Peyer's patch (tissue), 4 donors: ENCODE results near the gene OLFM3.

Experiments used
- POLR2A ChIP-seq, 2 donors: fragments of 450-650 bp; IDR thresholded peaks; one replicate each; pipeline ENCODE4 v1.5.1; 2017; ENCODE audit warnings: antibody characterized with exemption in 2 of 2, mild to moderate bottlenecking in 2 of 2, moderate library complexity in 2 of 2
- TF ChIP-seq, protein P1 (sequence below), 6 experiments: fragments of 450-650 bp in 4 of 6; fragments of 200-600 bp in 2 of 6; sonication (generic) in 1 of 6; IDR thresholded peaks; one replicate each; pipeline ENCODE4 v1.5.1; 2017 to 2019; ENCODE audit warnings: antibody characterized with exemption in 6 of 6, mild to moderate bottlenecking in 3 of 6, moderate library complexity in 1 of 6

DNA sequence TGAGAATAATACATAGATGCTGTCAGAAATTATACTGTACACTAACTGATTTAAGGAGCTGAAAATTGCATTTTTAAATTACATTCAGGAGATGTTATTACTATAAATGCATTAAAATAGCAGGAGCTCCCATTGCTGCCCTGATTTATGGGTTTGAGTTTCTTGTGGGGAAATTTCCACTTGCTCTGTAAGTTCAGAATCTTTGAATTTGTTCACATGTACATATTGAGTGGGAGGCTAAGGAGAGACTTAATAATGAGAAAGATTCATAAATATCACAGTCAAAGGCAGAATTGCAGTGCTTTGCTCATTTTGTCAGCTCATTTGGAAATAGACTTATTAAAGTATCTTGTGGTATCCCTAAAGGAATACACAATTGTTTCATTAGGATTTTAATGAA lies 170.3 kb downstream of the OLFM3 start:
- TF ChIP-seq, protein P1, sequence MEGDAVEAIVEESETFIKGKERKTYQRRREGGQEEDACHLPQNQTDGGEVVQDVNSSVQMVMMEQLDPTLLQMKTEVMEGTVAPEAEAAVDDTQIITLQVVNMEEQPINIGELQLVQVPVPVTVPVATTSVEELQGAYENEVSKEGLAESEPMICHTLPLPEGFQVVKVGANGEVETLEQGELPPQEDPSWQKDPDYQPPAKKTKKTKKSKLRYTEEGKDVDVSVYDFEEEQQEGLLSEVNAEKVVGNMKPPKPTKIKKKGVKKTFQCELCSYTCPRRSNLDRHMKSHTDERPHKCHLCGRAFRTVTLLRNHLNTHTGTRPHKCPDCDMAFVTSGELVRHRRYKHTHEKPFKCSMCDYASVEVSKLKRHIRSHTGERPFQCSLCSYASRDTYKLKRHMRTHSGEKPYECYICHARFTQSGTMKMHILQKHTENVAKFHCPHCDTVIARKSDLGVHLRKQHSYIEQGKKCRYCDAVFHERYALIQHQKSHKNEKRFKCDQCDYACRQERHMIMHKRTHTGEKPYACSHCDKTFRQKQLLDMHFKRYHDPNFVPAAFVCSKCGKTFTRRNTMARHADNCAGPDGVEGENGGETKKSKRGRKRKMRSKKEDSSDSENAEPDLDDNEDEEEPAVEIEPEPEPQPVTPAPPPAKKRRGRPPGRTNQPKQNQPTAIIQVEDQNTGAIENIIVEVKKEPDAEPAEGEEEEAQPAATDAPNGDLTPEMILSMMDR (IDR thresholded peaks at IDR 0.05): no peak
- no peak for TF ChIP-seq POLR2A (IDR thresholded peaks at IDR 0.05)
